ENCODE measurements around the gene ZFYVE9. TPM values are rescaled to one million over a fixed set of nuclear protein-coding genes. Genes with fewer than 3 reads are reported as not detected.
A peak's percentile ranks its signal among the peaks of the same experiment; 100 is the strongest.

Gene ZFYVE9
- total RNA-seq, 1 donor from 2014 or later: 17.9 TPM

DNA sequence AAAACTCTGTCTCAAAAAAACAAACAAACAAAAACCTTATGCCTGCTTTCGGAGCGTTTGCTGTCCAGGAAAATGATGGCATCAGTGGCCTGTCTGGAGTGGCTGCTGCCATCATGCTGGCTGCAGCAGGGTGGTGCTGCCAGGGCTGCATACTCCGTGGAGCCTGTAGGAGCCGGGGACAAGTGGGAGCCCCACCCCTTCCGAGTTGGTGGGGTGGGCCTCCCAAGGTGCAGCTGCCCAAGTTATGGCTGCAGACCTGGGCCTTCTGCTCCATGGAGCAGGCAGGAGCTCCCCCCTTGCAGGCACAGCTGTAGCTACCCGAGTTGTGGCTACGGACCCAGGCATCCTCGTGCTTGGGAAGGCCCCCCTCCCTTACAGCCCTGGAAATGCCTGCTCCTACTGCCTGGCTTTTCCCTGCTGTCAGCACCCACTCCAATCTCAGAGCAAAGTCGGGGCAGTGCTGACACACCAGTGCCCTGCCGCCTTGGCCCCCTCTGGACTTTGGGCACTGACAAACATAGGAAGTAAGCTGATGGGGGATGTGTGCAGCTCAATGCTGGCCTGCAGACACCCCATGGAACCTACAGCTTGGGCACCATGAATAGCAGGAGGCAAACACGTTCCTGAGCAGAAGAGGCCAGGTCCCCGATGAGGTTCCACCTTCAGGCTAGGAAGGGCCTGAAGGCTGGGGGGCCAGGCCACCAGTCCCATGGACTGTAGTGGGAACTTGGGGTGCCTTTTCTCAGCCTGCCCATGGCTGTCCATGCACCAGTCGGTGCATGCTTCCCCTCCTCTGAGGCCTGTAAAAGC, 163.7 kb downstream of the ZFYVE9 start:
- intact Hi-C loops (cut with micrococcal nuclease): no loop called here
- Histone ChIP-seq H3K36me3 (peaks cover 13% of the 10 kb centered on the region), H3K4me1 (peaks cover 21% of the 10 kb centered on the region), H3K4me3 (peak overlapping the region; percentile 9), H3K27ac (replicated peaks) (peak overlapping the region; percentile 57), H3K27me3 (ENCODE audit: low read depth) (no peaks in the 10 kb centered on the region), H3K9me3 (replicated peaks) (no peaks in the 10 kb centered on the region)
- peak; percentile 28 for DNase-seq
- TF ChIP-seq, protein P1, sequence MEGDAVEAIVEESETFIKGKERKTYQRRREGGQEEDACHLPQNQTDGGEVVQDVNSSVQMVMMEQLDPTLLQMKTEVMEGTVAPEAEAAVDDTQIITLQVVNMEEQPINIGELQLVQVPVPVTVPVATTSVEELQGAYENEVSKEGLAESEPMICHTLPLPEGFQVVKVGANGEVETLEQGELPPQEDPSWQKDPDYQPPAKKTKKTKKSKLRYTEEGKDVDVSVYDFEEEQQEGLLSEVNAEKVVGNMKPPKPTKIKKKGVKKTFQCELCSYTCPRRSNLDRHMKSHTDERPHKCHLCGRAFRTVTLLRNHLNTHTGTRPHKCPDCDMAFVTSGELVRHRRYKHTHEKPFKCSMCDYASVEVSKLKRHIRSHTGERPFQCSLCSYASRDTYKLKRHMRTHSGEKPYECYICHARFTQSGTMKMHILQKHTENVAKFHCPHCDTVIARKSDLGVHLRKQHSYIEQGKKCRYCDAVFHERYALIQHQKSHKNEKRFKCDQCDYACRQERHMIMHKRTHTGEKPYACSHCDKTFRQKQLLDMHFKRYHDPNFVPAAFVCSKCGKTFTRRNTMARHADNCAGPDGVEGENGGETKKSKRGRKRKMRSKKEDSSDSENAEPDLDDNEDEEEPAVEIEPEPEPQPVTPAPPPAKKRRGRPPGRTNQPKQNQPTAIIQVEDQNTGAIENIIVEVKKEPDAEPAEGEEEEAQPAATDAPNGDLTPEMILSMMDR (IDR thresholded peaks at IDR 0.05; ENCODE audit: borderline replicate concordance): no peak

DNA sequence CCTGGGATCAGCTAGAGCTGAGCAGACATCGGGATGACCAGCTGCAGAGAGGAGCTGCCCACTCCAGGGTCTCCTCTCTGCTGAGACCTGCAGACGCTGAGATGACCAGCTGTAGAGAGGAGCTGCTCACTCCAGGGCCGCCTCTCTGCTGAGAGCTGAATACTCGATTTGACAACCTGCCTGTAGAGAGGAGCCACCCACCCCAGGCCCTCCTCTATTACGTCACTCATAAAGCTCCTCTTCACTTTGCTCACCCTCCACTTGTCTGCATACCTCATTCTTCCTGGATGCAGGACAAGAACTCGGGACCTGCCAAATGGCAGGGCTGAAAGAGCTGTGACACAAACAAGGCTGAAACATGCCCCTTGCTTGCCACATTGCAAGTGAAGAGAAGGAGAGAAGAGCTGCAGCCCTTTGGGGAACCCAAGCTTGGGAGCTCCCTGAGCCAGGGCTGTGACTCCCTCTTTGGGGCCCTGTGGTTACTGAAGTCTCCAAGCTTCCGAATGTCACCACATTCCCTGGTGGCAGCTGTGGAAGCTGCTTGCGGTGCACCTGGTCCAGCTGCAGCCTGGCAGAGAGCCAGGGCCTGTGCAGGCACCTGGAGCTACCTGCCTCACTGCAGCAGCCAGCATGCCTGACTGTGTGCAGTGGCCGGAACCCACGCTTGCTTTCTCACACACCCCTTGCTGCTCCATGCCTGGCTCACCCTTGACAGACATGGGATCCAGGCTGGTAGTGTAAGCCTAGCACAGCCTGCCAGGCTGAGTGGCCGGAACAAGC, 164.5 kb downstream of the ZFYVE9 start:
- Histone ChIP-seq H3K4me3 (no peak overlapping the region), H3K27me3 (ENCODE audit: low read depth) (no peaks in the 10 kb centered on the region), H3K4me1 (peaks cover 21% of the 10 kb centered on the region), H3K27ac (replicated peaks) (peak overlapping the region; percentile 57), H3K36me3 (peaks cover 16% of the 10 kb centered on the region), H3K9me3 (replicated peaks) (no peaks in the 10 kb centered on the region)
- TF ChIP-seq, protein P1 (IDR thresholded peaks at IDR 0.05; ENCODE audit: borderline replicate concordance): no peak
- intact Hi-C loops (cut with micrococcal nuclease): no loop called here
- DNase-seq: no peak

DNA sequence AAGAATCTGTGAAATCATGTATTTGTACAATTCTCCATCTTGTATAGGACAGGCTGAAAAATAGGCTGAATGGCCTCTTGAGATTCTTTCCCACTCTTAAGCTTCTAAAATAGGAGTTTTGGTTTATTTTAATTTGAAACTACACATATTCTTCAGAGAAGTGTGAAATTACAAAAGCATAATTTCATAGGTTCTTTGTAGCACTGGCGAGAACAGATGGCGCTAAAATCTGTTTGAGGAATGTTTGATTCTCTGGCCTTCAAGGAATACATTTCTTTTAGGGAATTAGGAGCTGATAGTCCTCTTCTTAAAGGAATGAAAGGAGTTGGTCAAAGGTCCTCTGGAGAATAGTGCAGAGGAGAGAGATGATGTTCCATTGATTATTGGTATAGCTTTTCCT, 179.2 kb downstream of the ZFYVE9 start:
- Histone ChIP-seq H3K27ac (replicated peaks) (no peak overlapping the region), H3K27me3 (ENCODE audit: low read depth) (no peaks in the 10 kb centered on the region), H3K4me1 (no peaks in the 10 kb centered on the region), H3K36me3 (no peaks in the 10 kb centered on the region), H3K9me3 (replicated peaks) (no peaks in the 10 kb centered on the region), H3K4me3 (no peak overlapping the region)
- intact Hi-C loops (cut with micrococcal nuclease): no loop called here
- DNase-seq: no peak
- TF ChIP-seq, protein P1 (IDR thresholded peaks at IDR 0.05; ENCODE audit: borderline replicate concordance): no peak

DNA sequence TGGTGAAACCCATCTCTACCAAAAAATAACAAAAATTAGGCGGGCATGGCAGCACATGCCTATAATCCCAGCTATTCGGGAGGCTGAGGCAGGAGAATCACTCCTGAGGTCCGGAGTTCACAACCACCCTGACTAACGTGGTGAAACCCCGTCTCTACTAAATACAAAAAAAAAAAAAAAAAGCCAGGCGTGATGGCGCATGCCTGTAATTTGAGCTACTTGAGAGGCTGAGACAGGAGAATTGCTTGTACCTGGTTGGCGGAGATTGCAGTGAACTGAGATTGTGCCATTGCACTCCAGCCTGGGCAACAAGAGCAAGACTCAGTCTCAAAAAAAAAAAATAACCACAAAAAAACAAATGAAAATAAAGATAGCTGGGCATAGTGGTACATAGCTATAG, 181.8 kb downstream of the ZFYVE9 start:
- Histone ChIP-seq H3K4me3 (no peak overlapping the region), H3K27me3 (ENCODE audit: low read depth) (no peaks in the 10 kb centered on the region), H3K9me3 (replicated peaks) (no peaks in the 10 kb centered on the region), H3K27ac (replicated peaks) (no peak overlapping the region), H3K4me1 (no peaks in the 10 kb centered on the region), H3K36me3 (no peaks in the 10 kb centered on the region)
- TF ChIP-seq, protein P1 (IDR thresholded peaks at IDR 0.05; ENCODE audit: borderline replicate concordance): no peak
- intact Hi-C loops (cut with micrococcal nuclease): no loop called here
- DNase-seq: no peak

DNA sequence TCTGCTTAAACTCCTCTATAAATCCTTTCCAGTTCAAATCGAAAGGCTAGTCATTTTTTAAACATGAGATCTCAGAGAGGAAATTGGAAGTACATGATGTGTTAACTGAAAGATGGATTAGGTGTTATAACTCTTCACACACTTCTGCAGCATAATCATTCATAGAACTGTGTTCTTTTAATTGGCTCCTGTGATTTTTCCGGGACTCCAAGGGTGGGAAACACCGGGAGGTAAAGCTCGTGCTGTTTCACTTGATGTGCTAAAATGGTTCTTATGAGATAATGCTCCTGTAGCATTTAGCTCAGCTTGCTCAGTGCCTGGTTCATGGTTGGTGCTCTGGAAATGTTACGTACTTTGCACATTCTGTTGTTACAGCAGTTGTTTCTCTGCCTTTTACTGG, 183.9 kb downstream of the ZFYVE9 start:
- TF ChIP-seq, protein P1 (IDR thresholded peaks at IDR 0.05; ENCODE audit: borderline replicate concordance): no peak
- DNase-seq: no peak
- H3K27ac ChIP-seq (replicated peaks): no peak overlapping the region
- H3K27me3 ChIP-seq (ENCODE audit: low read depth): no peaks in the 10 kb centered on the region
- H3K4me1 ChIP-seq: no peaks in the 10 kb centered on the region
- intact Hi-C loops (cut with micrococcal nuclease): no loop called here
- no peaks in the 10 kb centered on the region for H3K36me3 ChIP-seq
- H3K9me3 ChIP-seq (replicated peaks): no peaks in the 10 kb centered on the region
- no peak overlapping the region for H3K4me3 ChIP-seq

Measured in left ventricle myocardium inferior (tissue), 1 donor.